Neural cell (in vitro differentiated cells): ENCODE data around the gene TBCEL. TPM values are rescaled to one million over a fixed set of nuclear protein-coding genes. Genes with fewer than 3 reads are reported as not detected.

Source experiments
- H2AFZ ChIP-seq: fragments of 200-600, 300-800 bp; sonication (generic), shearing (Covaris generic); 2 replicates; pipeline ENCODE4 v1.6.0; 2014; ENCODE audit warnings: low read depth, mild to moderate bottlenecking, antibody characterized with exemption, low read length, moderate library complexity
- H3F3A ChIP-seq: fragments of 200-600 bp; shearing (Covaris generic); 2 replicates; pipeline ENCODE4 v1.6.1; 2016; ENCODE audit warnings: mild to moderate bottlenecking, moderate library complexity, mixed read lengths, antibody characterized with exemption, low read length; ENCODE audit not compliant: insufficient read depth, poor library complexity, severe bottlenecking
- H3K27ac ChIP-seq: fragments of 200-600, 300-800 bp; sonication (generic), shearing (Covaris generic); 2 replicates; pipeline ENCODE4 v1.5.1; 2014; ENCODE audit warnings: mild to moderate bottlenecking, low read length, moderate library complexity
- H3K27me3 ChIP-seq: fragments of 300-800, 200-600 bp; sonication (generic), shearing (Covaris generic); 2 replicates; pipeline ENCODE4 v1.6.0; 2014; ENCODE audit warnings: mild to moderate bottlenecking, low read depth, low read length, moderate library complexity; ENCODE audit not compliant: insufficient read depth
- H3K36me3 ChIP-seq: fragments of 300-800, 200-600 bp; sonication (generic), shearing (Covaris generic); 2 replicates; pipeline ENCODE4 v1.5.1; 2014; ENCODE audit warnings: mild to moderate bottlenecking, antibody characterized with exemption, low read length, moderate library complexity; ENCODE audit not compliant: insufficient read depth
- H3K4me2 ChIP-seq: fragments of 300-800, 200-600 bp; sonication (generic), shearing (Covaris generic); 2 replicates; pipeline ENCODE4 v1.6.0; 2014; ENCODE audit warnings: mild to moderate bottlenecking, low read length
- H3K4me3 ChIP-seq: fragments of 300-800, 200-600 bp; sonication (generic), shearing (Covaris generic); 2 replicates; pipeline ENCODE4 v1.5.1; 2014; ENCODE audit warnings: mild to moderate bottlenecking, low read length, moderate library complexity
- H3K79me2 ChIP-seq: fragments of 200-600 bp; shearing (Covaris generic); replicated peaks from 2 replicates; pipeline ENCODE4 v1.6.0; 2014; ENCODE audit warnings: mild to moderate bottlenecking, low read length, moderate library complexity; ENCODE audit not compliant: insufficient read depth
- H3K9ac ChIP-seq: fragments of 300-800, 200-600 bp; sonication (generic), shearing (Covaris generic); 2 replicates; pipeline ENCODE4 v1.6.1; 2016; ENCODE audit warnings: mild to moderate bottlenecking, low read length, mixed read lengths
- H3K9me2 ChIP-seq: fragments of 200-600 bp; shearing (Covaris generic); 2 replicates; pipeline ENCODE4 v1.6.1; 2016; ENCODE audit warnings: mild to moderate bottlenecking, low read length, mixed read lengths; ENCODE audit not compliant: insufficient read depth
- H3K9me3 ChIP-seq: fragments of 200-600, 300-800 bp; sonication (generic), shearing (Covaris generic); 2 replicates; pipeline ENCODE4 v1.6.1; 2016; ENCODE audit warnings: mild to moderate bottlenecking, mixed run types, low read length, moderate library complexity, mixed read lengths
- H4K20me1 ChIP-seq: fragments of 200-600 bp; shearing (Covaris generic); 2 replicates; pipeline ENCODE4 v1.6.1; 2016; ENCODE audit warnings: mild to moderate bottlenecking, mixed run types; ENCODE audit not compliant: insufficient read depth
- EP300 ChIP-seq: fragments of 450-650 bp; conservative IDR thresholded peaks from 2 replicates; pipeline ENCODE4 v1.6.1; 2014; ENCODE audit warnings: antibody characterized with exemption, mild to moderate bottlenecking, moderate library complexity; ENCODE audit not compliant: poor library complexity, severe bottlenecking
- EZH2 ChIP-seq: fragments of 200-600, 300-800 bp; shearing (Covaris generic), sonication (generic); IDR thresholded peaks from 2 replicates; pipeline ENCODE4 v1.6.1; 2014; ENCODE audit warnings: antibody characterized with exemption, low read length, borderline replicate concordance, mild to moderate bottlenecking; ENCODE audit not compliant: insufficient read depth, poor library complexity, severe bottlenecking
- MXI1 ChIP-seq: fragments of 450-650 bp; conservative IDR thresholded peaks from 2 replicates; pipeline ENCODE4 v1.6.1; 2014; ENCODE audit warnings: antibody characterized with exemption, mild to moderate bottlenecking; ENCODE audit not compliant: poor library complexity, severe bottlenecking
- POLR2AphosphoS5 ChIP-seq: IDR thresholded peaks from 2 replicates; pipeline ENCODE4 v1.6.1; 2012
- RAD21 ChIP-seq: fragments of 450-650 bp; conservative IDR thresholded peaks from 2 replicates; pipeline ENCODE4 v1.6.1; 2014; ENCODE audit warnings: antibody characterized with exemption, mild to moderate bottlenecking, moderate library complexity
- SMC3 ChIP-seq: fragments of 450-650 bp; conservative IDR thresholded peaks from 2 replicates; pipeline ENCODE4 v1.6.1; 2014; ENCODE audit warnings: antibody characterized with exemption, mild to moderate bottlenecking, moderate library complexity; ENCODE audit not compliant: poor library complexity
- TAF1 ChIP-seq: IDR thresholded peaks from 2 replicates; pipeline ENCODE4 v1.6.1; 2012; ENCODE audit warnings: low read depth
- polyA plus RNA-seq: library from polyadenylated mRNA; depleted of rRNA; stranded (reverse); fragments of >200 nt; gene quantifications from 2 replicates; pipeline ENCODE4 v1.2.3, GENCODE V29; 2014
- TF ChIP-seq, protein P1 (sequence below): IDR thresholded peaks from 2 replicates; pipeline ENCODE4 v1.6.1; 2012; ENCODE audit warnings: borderline replicate concordance
- TF ChIP-seq, protein P2 (sequence below): fragments of 450-650 bp; IDR thresholded peaks from 2 replicates; pipeline ENCODE4 v1.5.1; 2014; ENCODE audit warnings: antibody characterized with exemption, mild to moderate bottlenecking, moderate library complexity; ENCODE audit not compliant: poor library complexity, severe bottlenecking

The TBCEL gene
- polyA plus RNA-seq, 1 donor from 2014 or later = 13.5 TPM

DNA sequence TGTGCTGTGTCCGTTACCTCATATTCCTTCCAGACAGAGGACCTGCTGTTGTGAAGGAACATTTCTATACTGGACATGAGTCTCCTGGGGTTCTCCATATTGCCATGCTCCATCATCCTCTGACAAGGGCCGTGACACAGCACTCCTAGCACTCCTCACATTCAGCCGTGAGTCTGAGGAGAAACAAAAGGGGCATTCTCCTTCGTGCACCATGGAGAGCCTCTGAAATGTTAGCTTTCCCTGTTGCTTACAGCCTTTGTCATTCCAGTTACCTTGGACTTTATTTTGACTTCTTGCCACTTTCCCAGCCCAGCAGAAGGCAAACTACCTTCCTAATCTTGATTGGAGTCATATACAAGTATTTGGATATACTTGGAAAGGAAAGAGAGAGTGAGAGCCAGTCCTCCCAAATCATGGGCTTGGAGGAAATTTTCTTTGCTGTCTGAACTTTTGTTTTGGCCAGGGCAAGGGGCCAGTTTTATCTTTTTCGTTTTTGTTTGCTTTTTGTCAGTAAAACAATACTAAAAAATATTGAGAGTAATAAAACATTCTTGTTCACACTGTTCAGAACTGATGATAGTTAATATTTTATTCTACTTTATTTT lies 48.0 kb downstream of the TBCEL start:
- H3F3A ChIP-seq = no peaks in the 10 kb centered on the region
- no peak overlapping the region for H3K9ac ChIP-seq
- H3K4me2 ChIP-seq = no peak overlapping the region
- H3K9me2 ChIP-seq = no peaks in the 10 kb centered on the region
- H3K27me3 ChIP-seq = no peaks in the 10 kb centered on the region
- no peaks in the 10 kb centered on the region for H3K79me2 ChIP-seq
- H2AFZ ChIP-seq = no peak overlapping the region
- no peak overlapping the region for H3K4me3 ChIP-seq
- H4K20me1 ChIP-seq = no peaks in the 10 kb centered on the region
- peaks cover 6% of the 10 kb centered on the region for H3K36me3 ChIP-seq
- no peak overlapping the region for H3K27ac ChIP-seq
- no peak for TF ChIP-seq EP300
- TF ChIP-seq POLR2AphosphoS5 = no peak
- TF ChIP-seq, protein P1, sequence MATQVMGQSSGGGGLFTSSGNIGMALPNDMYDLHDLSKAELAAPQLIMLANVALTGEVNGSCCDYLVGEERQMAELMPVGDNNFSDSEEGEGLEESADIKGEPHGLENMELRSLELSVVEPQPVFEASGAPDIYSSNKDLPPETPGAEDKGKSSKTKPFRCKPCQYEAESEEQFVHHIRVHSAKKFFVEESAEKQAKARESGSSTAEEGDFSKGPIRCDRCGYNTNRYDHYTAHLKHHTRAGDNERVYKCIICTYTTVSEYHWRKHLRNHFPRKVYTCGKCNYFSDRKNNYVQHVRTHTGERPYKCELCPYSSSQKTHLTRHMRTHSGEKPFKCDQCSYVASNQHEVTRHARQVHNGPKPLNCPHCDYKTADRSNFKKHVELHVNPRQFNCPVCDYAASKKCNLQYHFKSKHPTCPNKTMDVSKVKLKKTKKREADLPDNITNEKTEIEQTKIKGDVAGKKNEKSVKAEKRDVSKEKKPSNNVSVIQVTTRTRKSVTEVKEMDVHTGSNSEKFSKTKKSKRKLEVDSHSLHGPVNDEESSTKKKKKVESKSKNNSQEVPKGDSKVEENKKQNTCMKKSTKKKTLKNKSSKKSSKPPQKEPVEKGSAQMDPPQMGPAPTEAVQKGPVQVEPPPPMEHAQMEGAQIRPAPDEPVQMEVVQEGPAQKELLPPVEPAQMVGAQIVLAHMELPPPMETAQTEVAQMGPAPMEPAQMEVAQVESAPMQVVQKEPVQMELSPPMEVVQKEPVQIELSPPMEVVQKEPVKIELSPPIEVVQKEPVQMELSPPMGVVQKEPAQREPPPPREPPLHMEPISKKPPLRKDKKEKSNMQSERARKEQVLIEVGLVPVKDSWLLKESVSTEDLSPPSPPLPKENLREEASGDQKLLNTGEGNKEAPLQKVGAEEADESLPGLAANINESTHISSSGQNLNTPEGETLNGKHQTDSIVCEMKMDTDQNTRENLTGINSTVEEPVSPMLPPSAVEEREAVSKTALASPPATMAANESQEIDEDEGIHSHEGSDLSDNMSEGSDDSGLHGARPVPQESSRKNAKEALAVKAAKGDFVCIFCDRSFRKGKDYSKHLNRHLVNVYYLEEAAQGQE = no peak
- no peak for TF ChIP-seq RAD21
- TF ChIP-seq EZH2 = no peak
- no peak for TF ChIP-seq MXI1
- TF ChIP-seq TAF1 = no peak
- TF ChIP-seq, protein P2, sequence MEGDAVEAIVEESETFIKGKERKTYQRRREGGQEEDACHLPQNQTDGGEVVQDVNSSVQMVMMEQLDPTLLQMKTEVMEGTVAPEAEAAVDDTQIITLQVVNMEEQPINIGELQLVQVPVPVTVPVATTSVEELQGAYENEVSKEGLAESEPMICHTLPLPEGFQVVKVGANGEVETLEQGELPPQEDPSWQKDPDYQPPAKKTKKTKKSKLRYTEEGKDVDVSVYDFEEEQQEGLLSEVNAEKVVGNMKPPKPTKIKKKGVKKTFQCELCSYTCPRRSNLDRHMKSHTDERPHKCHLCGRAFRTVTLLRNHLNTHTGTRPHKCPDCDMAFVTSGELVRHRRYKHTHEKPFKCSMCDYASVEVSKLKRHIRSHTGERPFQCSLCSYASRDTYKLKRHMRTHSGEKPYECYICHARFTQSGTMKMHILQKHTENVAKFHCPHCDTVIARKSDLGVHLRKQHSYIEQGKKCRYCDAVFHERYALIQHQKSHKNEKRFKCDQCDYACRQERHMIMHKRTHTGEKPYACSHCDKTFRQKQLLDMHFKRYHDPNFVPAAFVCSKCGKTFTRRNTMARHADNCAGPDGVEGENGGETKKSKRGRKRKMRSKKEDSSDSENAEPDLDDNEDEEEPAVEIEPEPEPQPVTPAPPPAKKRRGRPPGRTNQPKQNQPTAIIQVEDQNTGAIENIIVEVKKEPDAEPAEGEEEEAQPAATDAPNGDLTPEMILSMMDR = no peak
- no peak for TF ChIP-seq SMC3
- H3K9me3 ChIP-seq = no peaks in the 10 kb centered on the region

DNA sequence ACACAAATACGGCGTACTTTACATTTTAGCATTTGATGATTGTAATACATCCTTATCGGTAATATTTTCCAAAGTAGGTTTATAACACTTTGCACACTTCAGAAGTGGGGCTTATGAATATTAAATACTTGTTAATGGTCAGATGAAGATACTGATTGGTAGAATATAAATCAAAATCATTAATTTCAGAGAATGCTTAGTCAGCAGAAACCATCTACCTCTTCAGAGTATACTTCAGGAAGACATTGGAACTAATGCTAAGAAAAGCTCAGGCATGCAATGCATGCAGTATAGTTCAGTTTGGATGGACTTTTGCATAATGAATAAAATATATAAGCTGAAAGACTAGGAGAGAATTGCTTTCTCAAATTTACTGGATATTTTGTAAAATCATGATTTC lies 57.4 kb downstream of the TBCEL start:
- no peak overlapping the region for H3K27ac ChIP-seq
- H3K36me3 ChIP-seq = peaks cover 9% of the 10 kb centered on the region
- H3K9ac ChIP-seq = no peak overlapping the region
- H3K27me3 ChIP-seq = no peaks in the 10 kb centered on the region
- TF ChIP-seq EP300 = no peak
- TF ChIP-seq, protein P2 = no peak
- no peak for TF ChIP-seq POLR2AphosphoS5
- no peak for TF ChIP-seq MXI1
- TF ChIP-seq EZH2 = no peak
- TF ChIP-seq TAF1 = no peak
- no peak for TF ChIP-seq RAD21
- TF ChIP-seq, protein P1 = no peak
- no peak for TF ChIP-seq SMC3
- H3K4me3 ChIP-seq = no peak overlapping the region
- H3K9me2 ChIP-seq = no peaks in the 10 kb centered on the region
- H3K4me2 ChIP-seq = no peak overlapping the region
- H2AFZ ChIP-seq = no peak overlapping the region
- H3K9me3 ChIP-seq = no peaks in the 10 kb centered on the region
- H3K79me2 ChIP-seq = no peaks in the 10 kb centered on the region
- no peaks in the 10 kb centered on the region for H3F3A ChIP-seq
- no peaks in the 10 kb centered on the region for H4K20me1 ChIP-seq
